ENCODE data around the gene MRPS23. TPM values are rescaled to one million over a fixed set of nuclear protein-coding genes. Genes with fewer than 3 reads are reported as not detected.

MRPS23 gene
- total and polyA plus RNA-seq, 7 experiments from 2014 or later: 13.0 to 42.8 (median 26.5) TPM

DNA sequence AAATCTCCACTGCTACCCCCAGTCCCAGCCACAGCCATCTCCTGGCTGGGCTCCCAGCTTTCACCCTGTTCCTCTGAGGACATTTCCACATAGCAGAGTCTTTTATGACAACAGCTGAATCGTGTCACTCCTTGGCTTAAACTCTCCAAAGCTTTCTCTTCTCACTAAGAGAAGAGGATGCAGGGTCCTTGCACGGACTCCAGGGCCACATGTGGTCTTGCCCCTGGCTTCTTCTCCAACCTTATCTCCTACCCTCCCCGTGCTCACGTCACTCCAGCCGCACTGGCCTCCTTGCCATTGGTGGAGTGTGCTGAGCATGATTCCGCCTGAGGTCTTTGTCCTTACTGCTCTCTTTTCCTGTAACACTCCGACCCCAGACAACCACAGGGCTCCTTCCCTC, 64.8 kb downstream of the MRPS23 start:
- H3K36me3 ChIP-seq (ENCODE audit: control insufficient read depth in 2 of 3, insufficient read depth in 3 of 3, low read length in 3 of 3): no peaks in the 10 kb centered on the region
- Mint-ChIP-seq H3K4me1 (peaks cover 0 to 7% (median 4%) of the 10 kb centered on the region in 7 donors), H3K9me3 (no peaks in the 10 kb centered on the region), H3K36me3 (peaks cover 0 to 4% (median 0%) of the 10 kb centered on the region in 5 donors), H3K4me3 (no peak overlapping the region), H3K27me3 (peaks cover 17 to 38% (median 35%) of the 10 kb centered on the region in 5 donors), H3K27ac (no peak overlapping the region)
- no peak overlapping the region for H3K27ac ChIP-seq (ENCODE audit: low read depth, low read length)
- H3K4me3 ChIP-seq (ENCODE audit: low read length): no peak overlapping the region
- peaks cover 0 to 4% of the 10 kb centered on the region in 2 donors for H3K4me1 ChIP-seq (ENCODE audit: control insufficient read depth in 2 of 2, insufficient read depth in 2 of 2, low read length in 2 of 2)
- intact Hi-C loops (cut with micrococcal nuclease): no loop called here
- ChIA-PET CTCF (no interaction called here), POLR2A (no interaction called here)
- DNase-seq (no peak), ATAC-seq (no peak)
- peaks cover 0 to 4% of the 10 kb centered on the region in 2 donors for H3K27me3 ChIP-seq (ENCODE audit: control insufficient read depth in 2 of 2, insufficient read depth in 2 of 2, low read length in 2 of 2)
- no peaks in the 10 kb centered on the region for H3K9me3 ChIP-seq (ENCODE audit: control insufficient read depth in 2 of 3, low read length in 3 of 3)

Other genes with a start within 250 kb of the MRPS23 start
- not detected for gene CCDC182, start 104.7 kb downstream of the MRPS23 start, total RNA-seq
- not detected for gene CCDC182, start 104.7 kb downstream of the MRPS23 start, polyA plus RNA-seq
- gene CUEDC1, start 105.4 kb upstream of the MRPS23 start, total RNA-seq: 1 to 10 TPM in 3 of 5 experiments, under 1 TPM in 2; 0.10 to 7.7 (median 1.0) TPM
- not detected for gene CUEDC1, start 105.4 kb upstream of the MRPS23 start, polyA plus RNA-seq
- 10 to 100 TPM; 43.2 to 81.9 (median 46.3) TPM for gene VEZF1, start 138.2 kb upstream of the MRPS23 start, total RNA-seq
- gene VEZF1, start 138.2 kb upstream of the MRPS23 start, polyA plus RNA-seq: 10 to 100 TPM; 47.6 to 51.2 TPM
- 100 to 1,000 TPM; 115 to 362 (median 249) TPM for gene SRSF1, start 157.2 kb upstream of the MRPS23 start, total RNA-seq
- 10 to 100 TPM; 48.7 to 49.3 TPM for gene SRSF1, start 157.2 kb upstream of the MRPS23 start, polyA plus RNA-seq
- 10 to 100 TPM; 30.1 to 39.1 (median 35.1) TPM for gene DYNLL2, start 233.4 kb upstream of the MRPS23 start, total RNA-seq
- 1 to 10 TPM in 1 of 2 donors, under 1 TPM in 1; 0.55 to 1.6 TPM for gene DYNLL2, start 233.4 kb upstream of the MRPS23 start, polyA plus RNA-seq